ENCODE measurements around the gene CHADL. TPM values are rescaled to one million over a fixed set of nuclear protein-coding genes. Genes with fewer than 3 reads are reported as not detected.
"Not testable (repeated sequence)": the region's sequence is repeated elsewhere in the genome, so short reads cannot be mapped to it uniquely, and the experiment has no call there.

CHADL gene
- total RNA-seq, 2 experiments from 2014 or later: 0.12 to 0.38 TPM

DNA sequence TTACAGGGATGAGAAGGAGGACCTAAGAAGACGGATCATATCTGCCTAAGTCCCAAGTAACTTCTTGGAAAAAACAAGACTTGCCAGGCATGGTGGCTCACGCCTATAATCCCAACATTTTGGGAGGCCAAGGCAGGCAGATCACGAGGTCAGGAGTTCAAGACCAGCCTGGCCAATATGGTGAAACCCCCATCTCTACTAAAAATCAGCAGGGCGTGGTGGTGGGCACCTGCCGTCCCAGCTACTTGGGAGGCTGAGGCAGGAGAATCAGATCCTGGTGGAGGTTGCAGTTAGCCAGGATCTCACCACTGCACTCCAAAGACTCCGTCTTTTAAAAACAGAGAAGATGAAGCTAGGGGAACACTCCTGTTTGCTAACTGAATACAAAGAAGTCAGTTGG lies 60.4 kb downstream of the CHADL start:
- ATAC-seq; H3K27me3 Mint-ChIP-seq; H3K27ac Mint-ChIP-seq; H3K4me3 Mint-ChIP-seq; H3K4me1 Mint-ChIP-seq; H3K9me3 Mint-ChIP-seq (ENCODE audit: low read depth): not testable (repeated sequence)
- DNase-seq: peak; percentile 15
- CTCF ChIA-PET: interaction anchor here (0.8 to 1.3 kb wide), 4 partner anchors 10 to 281 kb away, joined by 3 to 6 read pairs (median 4); no protein-coding TSS in a partner anchor
- H3K36me3 Mint-ChIP-seq: peaks cover 39% of the 10 kb centered on the region

Small RNAs within 50 kb of the gene (microRNA-seq; reads per million reads assigned to microRNA genes)
- gene MIR6889: not detected

Other genes starting within 250 kb of the CHADL start
- 10 to 100 TPM; 61.1 to 61.9 TPM for gene EP300, start 148.3 kb downstream of the CHADL start, total RNA-seq
- 10 to 100 TPM; 36.6 to 43.4 TPM for gene L3MBTL2, start 35.6 kb downstream of the CHADL start, total RNA-seq
- gene RANGAP1, start 45.3 kb upstream of the CHADL start, total RNA-seq: 100 to 1,000 TPM; 145 to 155 TPM
- 10 to 100 TPM; 56.3 to 62.4 TPM for gene ZC3H7B, start 60.6 kb upstream of the CHADL start, total RNA-seq
- gene TEF, start 141.0 kb upstream of the CHADL start, total RNA-seq: 1 to 10 TPM; 1.4 to 2.0 TPM
- gene TOB2, start 205.9 kb upstream of the CHADL start, total RNA-seq: 10 to 100 TPM; 38.8 to 45.1 TPM
- 10 to 100 TPM; 54.5 to 75.0 TPM for gene PHF5A, start 227.8 kb upstream of the CHADL start, total RNA-seq
- 10 to 100 TPM; 90.0 to 93.3 TPM for gene ACO2, start 228.2 kb upstream of the CHADL start, total RNA-seq